Measurements from ENCODE around the gene GMIP.
"Not testable (repeated sequence)": the region's sequence is repeated elsewhere in the genome, so short reads cannot be mapped to it uniquely, and the experiment has no call there.

GRCh38 chr19:19606686-19607085 lies 36.8 kb downstream of the GMIP start:
- not testable (repeated sequence) for TF ChIP-seq CTCF, POLR2AphosphoS5, POLR2A (IDR thresholded peaks at IDR 0.05)
